Left renal pelvis (tissue), 4 donors: Measurements from ENCODE around the gene SFRP5. TPM values are rescaled to one million over a fixed set of nuclear protein-coding genes. Genes with fewer than 3 reads are reported as not detected.

Experiments
- polyA plus RNA-seq, 4 donors: library from polyadenylated mRNA; unstranded; fragments of 120-200 nt; gene quantifications; one replicate each; pipeline ENCODE4 v1.2.1, GENCODE V29; 2013; ENCODE audit not compliant: insufficient read length in 4 of 4

The SFRP5 gene
- polyA plus RNA-seq, 4 donors, result 0.11 to 0.68 (median 0.19) TPM

Other genes starting within 250 kb of the SFRP5 start
- under 1 TPM; 0.40 to 0.49 (median 0.44) TPM for gene ANKRD2, start 199.2 kb downstream of the SFRP5 start, polyA plus RNA-seq
- gene HOGA1, start 187.6 kb downstream of the SFRP5 start, polyA plus RNA-seq, result 10 to 100 TPM in 3 of 4 donors, 1 to 10 TPM in 1; 1.2 to 55.6 (median 39.0) TPM
- under 1 TPM in 2 of 4 donors, not detected in 2; 0.45 to 0.73 TPM for gene C10orf62, start 182.3 kb downstream of the SFRP5 start, polyA plus RNA-seq
- 10 to 100 TPM; 17.9 to 28.9 (median 20.9) TPM for gene MORN4, start 138.5 kb downstream of the SFRP5 start, polyA plus RNA-seq
- 10 to 100 TPM; 17.3 to 19.7 (median 19.4) TPM for gene PI4K2A, start 131.3 kb downstream of the SFRP5 start, polyA plus RNA-seq
- 1 to 10 TPM; 4.1 to 5.9 (median 5.1) TPM for gene AVPI1, start 84.8 kb downstream of the SFRP5 start, polyA plus RNA-seq
- 100 to 1,000 TPM in 1 of 4 donors, 10 to 100 TPM in 3; 46.5 to 121 (median 49.1) TPM for gene MARVELD1, start 58.3 kb downstream of the SFRP5 start, polyA plus RNA-seq
- gene ZFYVE27, start 34.9 kb downstream of the SFRP5 start, polyA plus RNA-seq, result 10 to 100 TPM; 18.0 to 37.6 (median 22.1) TPM
- 1 to 10 TPM in 1 of 4 donors, under 1 TPM in 3; 0.15 to 1.2 (median 0.67) TPM for gene GOLGA7B, start 77.8 kb upstream of the SFRP5 start, polyA plus RNA-seq